Measurements from ENCODE around the gene CPA3.

The CPA3 gene

DNA sequence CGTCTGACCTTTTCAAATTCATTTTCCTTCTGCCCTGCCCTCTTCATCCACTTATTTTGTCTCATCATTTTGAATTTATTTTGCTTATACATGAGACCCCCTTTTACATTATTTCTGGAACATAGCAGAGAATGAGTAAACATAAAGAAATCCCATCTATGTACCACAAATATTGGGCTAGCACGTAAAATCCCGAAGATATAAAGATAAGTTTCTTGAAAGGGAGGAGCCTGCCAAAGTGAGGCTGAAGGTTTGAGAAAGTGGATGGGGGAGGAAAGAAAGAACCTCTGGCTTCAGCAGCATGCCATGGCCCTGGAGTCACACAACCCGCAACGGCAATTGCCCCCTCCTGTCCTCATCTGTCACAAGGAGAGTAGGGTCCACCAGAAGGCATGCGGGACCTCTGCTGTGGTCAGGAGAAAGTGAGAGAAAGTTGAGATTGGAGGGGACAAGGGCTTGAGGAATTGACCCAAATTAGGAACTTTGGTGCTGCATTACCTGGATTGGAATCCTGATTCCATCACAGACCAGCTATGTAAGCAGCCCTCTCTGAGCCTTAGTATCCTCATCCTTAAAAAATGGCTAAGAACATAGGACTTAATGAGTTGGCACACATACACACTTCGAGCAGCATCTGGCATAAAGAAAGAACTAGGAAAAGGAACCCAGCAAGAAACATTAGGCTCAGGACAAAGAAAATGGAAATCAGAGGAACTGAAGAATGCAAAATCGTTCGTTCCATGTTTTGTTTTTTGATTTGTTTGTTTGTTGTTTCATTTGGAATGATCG is 72.6 kb downstream of the CPA3 start:
- H3K27ac ChIP-seq = no peak overlapping the region
- H3K9me3 ChIP-seq = no peaks in the 10 kb centered on the region
- no peaks in the 10 kb centered on the region for H3K36me3 ChIP-seq
- no peak overlapping the region for H3K4me2 ChIP-seq
- no peaks in the 10 kb centered on the region for H3K27me3 ChIP-seq
- H4K20me1 ChIP-seq = no peaks in the 10 kb centered on the region
- H3K4me1 ChIP-seq = no peaks in the 10 kb centered on the region
- H3K9ac ChIP-seq = no peak overlapping the region
- TF ChIP-seq Cebpa-rat (IDR thresholded peaks at IDR 0.05) = no peak
- no peak overlapping the region for H3K4me3 ChIP-seq

DNA sequence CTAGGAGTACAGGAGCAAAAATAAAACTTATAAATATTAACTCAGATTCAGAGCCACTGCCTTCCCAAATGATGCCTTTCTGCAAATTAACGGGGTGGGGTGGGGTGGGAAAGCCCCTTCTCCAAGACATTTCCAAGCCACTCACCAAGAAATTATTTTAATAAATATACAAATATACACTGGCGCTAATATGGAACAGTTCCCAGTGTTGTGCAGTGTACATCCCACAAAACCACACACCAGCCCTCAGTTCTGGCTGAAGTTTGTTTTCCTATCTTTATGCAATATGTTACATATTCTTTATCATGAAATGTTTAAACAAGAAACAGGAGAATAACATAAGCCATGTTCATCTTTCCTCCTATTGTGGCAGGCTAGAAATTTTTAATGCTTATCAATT is 73.2 kb downstream of the CPA3 start:
- TF ChIP-seq Cebpa-rat (IDR thresholded peaks at IDR 0.05) = no peak
- Histone ChIP-seq H3K27ac (no peak overlapping the region), H3K36me3 (no peaks in the 10 kb centered on the region), H3K27me3 (no peaks in the 10 kb centered on the region), H3K9me3 (no peaks in the 10 kb centered on the region), H3K4me3 (no peak overlapping the region), H3K9ac (no peak overlapping the region), H3K4me1 (no peaks in the 10 kb centered on the region), H3K4me2 (no peak overlapping the region), H4K20me1 (no peaks in the 10 kb centered on the region)

DNA sequence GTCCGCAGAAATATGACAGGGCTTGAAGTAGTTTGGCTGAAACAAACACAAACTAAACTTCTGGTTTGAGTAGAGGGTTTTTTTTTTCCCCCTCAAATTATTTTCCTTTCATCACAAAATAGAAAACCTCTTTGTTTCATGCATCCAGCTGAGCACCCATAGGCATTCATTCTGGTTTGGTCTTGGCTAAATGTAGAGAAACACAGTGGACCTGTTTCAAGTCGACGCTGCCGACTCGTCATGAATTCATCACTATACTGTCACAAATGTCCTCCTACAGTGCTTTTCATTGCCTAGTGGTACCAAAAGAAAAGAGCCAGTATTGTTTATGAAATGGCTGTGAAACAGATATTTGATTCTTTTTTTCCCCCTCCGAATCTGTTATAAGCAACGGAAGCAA is 73.8 kb downstream of the CPA3 start:
- H3K4me2 ChIP-seq = no peak overlapping the region
- no peaks in the 10 kb centered on the region for H3K4me1 ChIP-seq
- H4K20me1 ChIP-seq = no peaks in the 10 kb centered on the region
- no peaks in the 10 kb centered on the region for H3K27me3 ChIP-seq
- no peak overlapping the region for H3K9ac ChIP-seq
- no peak for TF ChIP-seq Cebpa-rat (IDR thresholded peaks at IDR 0.05)
- no peak overlapping the region for H3K27ac ChIP-seq
- H3K36me3 ChIP-seq = no peaks in the 10 kb centered on the region
- no peaks in the 10 kb centered on the region for H3K9me3 ChIP-seq
- no peak overlapping the region for H3K4me3 ChIP-seq

DNA sequence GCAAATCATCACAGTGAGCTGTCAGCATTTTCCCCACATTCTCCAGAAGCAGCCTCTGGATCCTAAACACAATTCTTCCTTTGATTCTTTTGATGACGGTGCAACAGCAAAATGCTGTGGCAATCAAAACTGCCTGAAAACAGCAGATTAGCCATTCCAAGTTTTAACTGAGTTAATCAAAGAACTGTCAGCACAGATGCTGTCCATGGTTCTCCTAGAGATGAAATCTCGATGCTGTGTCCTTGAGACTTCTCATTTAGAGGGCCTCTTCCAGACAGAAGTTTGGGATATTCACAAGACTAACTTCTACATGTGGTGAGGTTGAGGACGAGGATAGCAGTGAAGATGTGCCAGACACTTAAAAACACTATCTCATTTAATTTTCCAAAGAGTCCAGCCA is 75.9 kb downstream of the CPA3 start:
- no peak overlapping the region for H3K9ac ChIP-seq
- TF ChIP-seq Cebpa-rat (IDR thresholded peaks at IDR 0.05) = no peak
- no peaks in the 10 kb centered on the region for H3K4me1 ChIP-seq

DNA sequence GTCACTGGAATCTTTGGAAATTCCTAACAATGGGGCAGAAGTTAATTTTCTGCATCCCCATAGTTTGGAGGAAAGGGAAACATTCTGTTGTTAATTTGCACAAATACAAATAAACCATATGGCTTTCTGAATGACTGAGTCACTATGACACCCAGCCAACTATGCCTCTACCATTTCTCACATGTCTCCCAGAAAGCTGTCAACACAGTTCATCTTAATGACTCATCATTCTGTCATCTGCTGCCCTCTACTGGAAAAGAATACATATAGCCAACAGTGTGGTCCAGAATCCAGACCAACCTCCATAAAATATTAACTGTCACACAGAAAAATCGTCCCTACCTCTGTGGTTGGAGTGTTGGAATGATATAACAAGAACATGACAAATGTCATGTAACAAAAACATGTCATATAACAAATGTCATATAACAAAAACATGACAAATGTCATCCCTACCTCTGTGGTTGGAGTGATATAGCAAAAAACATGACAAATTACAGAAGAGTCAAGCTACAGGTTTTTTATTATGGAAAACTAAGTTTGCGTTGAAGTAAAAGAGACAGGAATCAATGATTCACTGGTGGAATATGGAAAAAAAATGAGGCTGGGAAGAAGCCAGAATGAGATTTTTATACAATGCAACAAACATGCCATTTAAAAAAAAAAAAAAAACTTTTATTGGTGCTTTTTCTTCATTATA is 78.6 kb downstream of the CPA3 start:
- Histone ChIP-seq H3K4me2 (no peak overlapping the region), H3K27ac (no peak overlapping the region), H3K9me3 (no peaks in the 10 kb centered on the region), H3K36me3 (no peaks in the 10 kb centered on the region), H3K4me3 (no peak overlapping the region), H3K9ac (no peak overlapping the region), H4K20me1 (no peaks in the 10 kb centered on the region), H3K4me1 (no peaks in the 10 kb centered on the region), H3K27me3 (no peaks in the 10 kb centered on the region)
- no peak for TF ChIP-seq Cebpa-rat (IDR thresholded peaks at IDR 0.05)

More for the DNA sequence above, 75.9 kb downstream of the CPA3 start:
- Histone ChIP-seq H3K9me3 (no peaks in the 10 kb centered on the region), H3K27me3 (no peaks in the 10 kb centered on the region), H3K4me2 (no peak overlapping the region), H3K27ac (no peak overlapping the region), H3K4me3 (no peak overlapping the region), H4K20me1 (no peaks in the 10 kb centered on the region), H3K36me3 (no peaks in the 10 kb centered on the region)

DNA sequence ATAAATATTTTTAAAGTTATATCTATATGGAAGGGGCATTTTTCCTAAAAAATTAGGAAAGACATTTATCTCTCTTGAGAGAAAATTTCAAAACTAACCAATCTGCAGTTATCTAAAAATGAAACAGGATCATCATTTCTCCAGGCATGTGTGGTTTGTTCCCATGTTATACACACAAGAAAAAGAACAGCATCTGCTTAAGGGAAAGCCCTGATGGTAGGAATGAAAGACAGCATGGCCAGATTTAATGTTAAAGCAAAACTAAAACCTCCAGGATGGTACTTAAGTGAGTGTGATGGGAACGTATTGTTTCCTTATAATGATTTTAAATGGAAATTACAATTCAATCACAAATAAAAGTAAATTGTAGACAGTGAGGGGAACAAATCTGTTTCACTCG is 80.0 kb downstream of the CPA3 start:
- Histone ChIP-seq H3K4me2 (no peak overlapping the region), H3K27me3 (no peaks in the 10 kb centered on the region), H3K4me3 (no peak overlapping the region), H3K9ac (no peak overlapping the region), H3K4me1 (no peaks in the 10 kb centered on the region), H4K20me1 (no peaks in the 10 kb centered on the region), H3K27ac (no peak overlapping the region), H3K36me3 (no peaks in the 10 kb centered on the region), H3K9me3 (no peaks in the 10 kb centered on the region)
- no peak for TF ChIP-seq Cebpa-rat (IDR thresholded peaks at IDR 0.05)

Data from BLaER1 (cell line).